HG03060 (cell line): ENCODE data around the gene MS4A10.

ENCODE experiments used
- ATAC-seq: cut with Tn5 transposase; IDR thresholded peaks from one replicate; pipeline ENCODE4 v1.9.1; 2021; ENCODE audit warnings: low read depth, moderate number of reproducible peaks; ENCODE audit not compliant: unreplicated experiment

MS4A10 gene

GRCh38 chr11:60847281-60847680 lies 62.1 kb downstream of the MS4A10 start:
- no peak for ATAC-seq

GRCh38 chr11:60847896-60848295 lies 62.8 kb downstream of the MS4A10 start:
- no peak for ATAC-seq

- ATAC-seq = no peak
Observed at GRCh38 chr11:60848714-60849151, 63.6 kb downstream of the MS4A10 start.

- ATAC-seq = no peak
Observed at GRCh38 chr11:60849641-60850520, 64.7 kb downstream of the MS4A10 start.
